NCI-H187 (cell line): ENCODE data around the gene LRGUK.
A peak's percentile ranks its signal among the peaks of the same experiment; 100 is the strongest.

ENCODE experiments used
- DNase-seq, 2 experiments: peaks; one replicate each; lab custom pipeline; 2025; lab: John Stamatoyannopoulos, UW

LRGUK gene

DNA sequence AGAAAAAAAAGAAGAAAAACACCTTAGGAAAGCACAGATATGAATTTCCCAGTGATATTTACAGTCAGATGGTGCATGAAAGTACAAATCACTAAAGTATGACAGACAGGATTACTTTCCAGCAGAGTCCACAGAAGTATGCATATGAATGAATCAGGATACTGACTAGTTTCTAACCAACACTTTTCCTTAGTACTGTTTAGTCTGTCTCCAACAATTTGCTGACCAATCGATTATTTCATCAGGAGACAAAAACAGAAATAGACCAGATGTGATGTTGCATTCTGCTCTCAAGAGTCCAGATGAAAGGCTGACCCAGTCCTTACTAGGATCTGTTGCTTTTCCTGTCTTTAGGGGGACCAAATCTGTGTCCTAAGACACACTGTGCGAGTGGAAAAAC is 175.0 kb downstream of the LRGUK start:
- no peak for DNase-seq

DNA sequence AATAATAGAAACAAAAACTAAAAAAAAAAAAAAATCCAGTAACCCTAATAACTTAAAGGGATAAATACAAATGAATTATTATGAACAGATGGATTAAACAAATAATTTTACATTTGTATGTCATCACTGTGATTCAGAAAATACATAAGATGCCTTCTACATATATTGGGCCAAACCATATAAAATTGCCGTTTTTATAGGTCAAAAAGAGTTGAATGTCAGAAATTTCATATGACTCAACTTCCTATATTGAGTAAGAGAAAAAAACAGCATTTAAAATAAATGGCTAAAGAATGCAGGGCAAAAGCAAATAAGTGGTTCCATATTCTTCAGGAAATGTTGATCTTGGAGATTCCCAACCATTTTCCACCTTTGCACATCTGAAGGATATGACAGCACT is 180.2 kb downstream of the LRGUK start:
- DNase-seq: no peak

DNA sequence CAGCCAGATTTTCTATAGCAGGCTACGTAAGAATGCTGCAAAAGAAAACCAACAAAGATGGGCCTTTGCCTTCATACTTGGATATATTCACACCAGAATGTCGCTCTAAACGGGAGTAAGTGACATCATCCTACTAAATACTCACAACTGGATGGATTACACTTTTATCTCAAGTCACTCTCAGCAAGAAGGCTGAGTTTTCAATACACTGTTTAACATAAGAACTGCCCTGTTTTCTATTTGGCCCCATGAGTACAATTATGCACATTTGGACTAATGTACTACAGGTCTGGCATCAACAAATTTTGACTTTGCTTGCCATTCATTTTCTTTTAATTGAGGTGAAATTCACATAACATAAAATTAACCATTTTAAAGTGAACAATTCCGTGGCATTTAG is 181.4 kb downstream of the LRGUK start:
- DNase-seq: no peak

DNA sequence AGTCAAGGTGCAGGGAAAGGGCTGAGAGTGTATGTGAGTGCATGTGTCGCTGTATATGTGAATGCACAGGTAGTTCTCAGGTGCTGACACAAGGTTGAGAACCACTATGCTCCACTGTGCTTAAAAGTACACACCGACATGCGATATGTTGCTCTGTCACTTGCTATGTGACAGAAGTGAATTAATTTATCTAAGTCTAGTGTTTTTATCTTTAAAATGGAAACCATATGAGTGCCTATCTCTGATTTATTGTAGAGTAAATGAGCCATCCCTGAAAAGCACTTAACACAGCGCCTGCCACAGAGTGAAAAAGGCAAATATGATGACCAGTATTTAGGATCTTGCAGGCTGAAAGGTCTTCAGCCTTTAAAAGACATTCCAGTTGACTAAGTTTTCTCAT is 184.7 kb downstream of the LRGUK start:
- DNase-seq: peak; percentile 28 to 44

DNA sequence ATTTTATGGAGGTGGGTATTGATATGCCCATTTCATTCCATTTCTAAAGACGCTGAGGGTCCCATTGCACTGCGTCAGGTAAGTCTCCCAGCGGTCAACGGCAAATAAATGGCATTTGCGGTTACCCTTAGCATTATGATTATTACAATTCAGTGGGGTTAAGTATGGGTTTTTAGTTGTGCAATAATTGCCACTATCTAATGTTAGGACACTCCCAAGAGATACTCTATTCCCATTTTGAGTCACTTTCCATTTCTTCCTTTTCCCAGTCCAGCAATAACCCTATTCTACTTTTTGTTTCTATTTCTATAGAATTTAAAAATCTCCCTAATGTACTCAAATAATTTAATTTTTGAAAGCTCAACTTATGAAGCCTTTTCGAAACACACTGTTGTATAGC is 185.6 kb downstream of the LRGUK start:
- DNase-seq: no peak

DNA sequence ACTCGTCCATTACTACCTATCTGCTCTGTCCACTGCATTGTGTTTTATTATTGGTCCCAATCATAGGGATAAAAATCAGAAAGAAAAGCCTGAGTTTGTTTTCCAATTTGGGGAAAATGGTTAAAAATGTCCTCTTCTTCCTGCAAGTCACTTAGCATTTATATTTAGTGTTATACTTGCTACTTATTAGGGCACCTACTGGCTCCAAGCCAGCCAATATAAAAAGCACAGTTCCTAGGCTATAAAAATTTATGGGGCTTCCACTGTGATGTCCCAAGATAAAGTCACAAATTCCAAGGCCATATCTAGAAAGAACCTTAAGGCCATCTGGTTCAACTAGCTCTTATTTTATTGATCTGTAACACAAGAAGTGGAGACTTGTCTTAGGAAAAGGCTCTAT is 186.4 kb downstream of the LRGUK start:
- no peak for DNase-seq
